Type B pancreatic cell (in vitro differentiated cells): ENCODE results near the gene PIGS. TPM values are rescaled to one million over a fixed set of nuclear protein-coding genes. Genes with fewer than 3 reads are reported as not detected.
A peak's percentile ranks its signal among the peaks of the same experiment; 100 is the strongest.

Experiments used
- DNase-seq: peaks from one replicate; pipeline ENCODE4 v3.0.0; 2021; ENCODE audit warnings: mixed read lengths; ENCODE audit not compliant: unreplicated experiment; ENCODE audit errors: extremely low spot score
- H3K27ac Mint-ChIP-seq: 2 replicates; pipeline ENCODE4 v1.8.0; 2021; ENCODE audit warnings: mild to moderate bottlenecking, mixed read lengths
- H3K27me3 Mint-ChIP-seq: 2 replicates; pipeline ENCODE4 v1.8.0; 2021; ENCODE audit warnings: mixed read lengths
- H3K36me3 Mint-ChIP-seq: 2 replicates; pipeline ENCODE4 v1.8.0; 2021; ENCODE audit warnings: mixed read lengths
- H3K4me1 Mint-ChIP-seq: one replicate; pipeline ENCODE4 v1.8.0; 2021; ENCODE audit warnings: mixed read lengths; ENCODE audit not compliant: unreplicated experiment
- H3K4me3 Mint-ChIP-seq: 2 replicates; pipeline ENCODE4 v1.8.0; 2021; ENCODE audit warnings: mild to moderate bottlenecking, mixed read lengths
- H3K9me3 Mint-ChIP-seq: 2 replicates; pipeline ENCODE4 v1.8.0; 2021; ENCODE audit warnings: mixed read lengths
- total RNA-seq: library from RNA; stranded (reverse); gene quantifications from 2 replicates; pipeline ENCODE4 v1.2.1, GENCODE V29; 2021; ENCODE audit warnings: low replicate concordance
- TF ChIP-seq, protein P1 (sequence below): fragments of 200-600 bp; sonication (generic); conservative IDR thresholded peaks from 2 replicates; pipeline ENCODE4 v1.5.0; 2021; ENCODE audit warnings: antibody characterized with exemption, mild to moderate bottlenecking

PIGS gene
- total RNA-seq, 1 donor from 2014 or later = 75.0 TPM

DNA sequence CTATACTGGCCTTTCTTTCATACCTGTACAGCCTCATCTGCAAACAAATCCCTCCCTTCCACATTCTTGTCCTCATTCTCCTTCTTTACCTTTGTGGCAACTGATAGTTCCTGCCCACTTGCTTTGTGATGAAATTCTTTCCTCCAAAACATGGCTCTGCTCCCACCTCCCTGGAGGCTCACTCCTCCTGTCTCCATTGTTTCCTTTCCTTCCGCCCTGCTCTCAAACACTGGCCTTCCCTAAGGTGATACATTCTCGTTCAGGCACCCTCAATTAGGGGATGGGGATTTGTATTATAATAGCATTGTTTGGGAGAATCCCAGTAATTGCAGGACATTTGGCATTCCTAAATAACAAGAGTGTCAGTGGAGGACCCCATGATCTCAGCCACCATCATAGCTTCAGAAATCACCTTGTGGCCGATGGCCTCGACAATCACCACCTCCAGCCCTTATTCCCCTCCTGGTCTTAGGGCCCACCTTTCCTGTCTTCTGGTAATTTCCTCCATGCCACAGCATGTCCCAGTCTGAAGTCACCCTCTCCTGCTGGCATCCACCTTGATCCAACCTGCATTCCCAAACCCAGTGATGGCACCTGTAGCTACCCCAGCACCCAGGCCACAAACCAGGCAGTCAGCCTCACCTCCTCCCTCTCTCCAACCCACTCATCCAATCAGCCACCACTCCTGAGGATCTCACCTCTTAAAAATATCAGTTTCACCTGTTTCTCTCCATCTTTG is 26.8 kb downstream of the PIGS start:
- H3K9me3 Mint-ChIP-seq = no peaks in the 10 kb centered on the region
- TF ChIP-seq, protein P1, sequence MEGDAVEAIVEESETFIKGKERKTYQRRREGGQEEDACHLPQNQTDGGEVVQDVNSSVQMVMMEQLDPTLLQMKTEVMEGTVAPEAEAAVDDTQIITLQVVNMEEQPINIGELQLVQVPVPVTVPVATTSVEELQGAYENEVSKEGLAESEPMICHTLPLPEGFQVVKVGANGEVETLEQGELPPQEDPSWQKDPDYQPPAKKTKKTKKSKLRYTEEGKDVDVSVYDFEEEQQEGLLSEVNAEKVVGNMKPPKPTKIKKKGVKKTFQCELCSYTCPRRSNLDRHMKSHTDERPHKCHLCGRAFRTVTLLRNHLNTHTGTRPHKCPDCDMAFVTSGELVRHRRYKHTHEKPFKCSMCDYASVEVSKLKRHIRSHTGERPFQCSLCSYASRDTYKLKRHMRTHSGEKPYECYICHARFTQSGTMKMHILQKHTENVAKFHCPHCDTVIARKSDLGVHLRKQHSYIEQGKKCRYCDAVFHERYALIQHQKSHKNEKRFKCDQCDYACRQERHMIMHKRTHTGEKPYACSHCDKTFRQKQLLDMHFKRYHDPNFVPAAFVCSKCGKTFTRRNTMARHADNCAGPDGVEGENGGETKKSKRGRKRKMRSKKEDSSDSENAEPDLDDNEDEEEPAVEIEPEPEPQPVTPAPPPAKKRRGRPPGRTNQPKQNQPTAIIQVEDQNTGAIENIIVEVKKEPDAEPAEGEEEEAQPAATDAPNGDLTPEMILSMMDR = no peak
- H3K4me3 Mint-ChIP-seq = no peak overlapping the region
- DNase-seq = no peak
- no peaks in the 10 kb centered on the region for H3K36me3 Mint-ChIP-seq
- no peak overlapping the region for H3K27ac Mint-ChIP-seq
- H3K4me1 Mint-ChIP-seq = peaks cover 9% of the 10 kb centered on the region
- H3K27me3 Mint-ChIP-seq = no peaks in the 10 kb centered on the region

DNA sequence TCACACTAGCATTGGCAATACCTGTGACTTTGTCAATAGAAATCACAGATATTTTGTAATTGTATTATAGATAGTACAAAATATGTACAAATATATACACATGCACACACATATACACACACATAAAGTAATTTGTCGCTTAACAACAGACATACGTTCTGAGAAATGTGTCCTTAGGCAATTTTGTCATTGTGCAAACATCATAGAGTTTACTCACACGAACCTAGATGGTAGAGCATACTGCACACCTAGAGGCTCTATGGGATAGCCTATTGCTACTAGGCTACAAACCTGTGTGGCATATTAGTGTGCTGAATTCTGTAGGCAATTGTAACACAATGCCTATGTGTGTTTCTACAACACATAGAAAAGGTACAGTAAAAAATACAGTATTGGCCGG is 29.9 kb downstream of the PIGS start:
- H3K27ac Mint-ChIP-seq = no peak overlapping the region
- peaks cover 4% of the 10 kb centered on the region for H3K4me1 Mint-ChIP-seq
- TF ChIP-seq, protein P1 = no peak
- H3K27me3 Mint-ChIP-seq = no peaks in the 10 kb centered on the region
- DNase-seq = no peak
- no peak overlapping the region for H3K4me3 Mint-ChIP-seq
- H3K9me3 Mint-ChIP-seq = no peaks in the 10 kb centered on the region
- H3K36me3 Mint-ChIP-seq = no peaks in the 10 kb centered on the region

DNA sequence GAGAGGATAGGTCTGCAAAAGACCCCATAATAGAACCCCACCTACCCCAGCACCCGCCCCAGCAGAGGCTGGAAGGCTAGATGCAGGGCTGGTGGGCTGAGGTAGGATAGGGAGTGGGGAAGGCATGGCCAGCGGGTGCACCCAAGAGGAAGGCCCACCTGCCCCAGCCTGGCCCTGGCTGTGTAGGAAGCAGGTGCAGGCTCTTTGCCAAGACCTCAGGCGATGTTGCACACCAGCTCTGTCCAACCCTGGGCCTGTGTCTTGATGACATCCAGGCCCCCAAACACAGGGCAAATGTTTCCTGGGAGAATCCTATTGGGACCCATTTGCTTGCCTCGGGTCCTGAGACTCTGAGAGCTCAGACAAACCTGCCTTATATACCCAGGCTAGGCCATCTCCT is 31.1 kb downstream of the PIGS start:
- Mint-ChIP-seq H3K4me1 (peaks cover 4% of the 10 kb centered on the region), H3K27ac (no peak overlapping the region)

DNA sequence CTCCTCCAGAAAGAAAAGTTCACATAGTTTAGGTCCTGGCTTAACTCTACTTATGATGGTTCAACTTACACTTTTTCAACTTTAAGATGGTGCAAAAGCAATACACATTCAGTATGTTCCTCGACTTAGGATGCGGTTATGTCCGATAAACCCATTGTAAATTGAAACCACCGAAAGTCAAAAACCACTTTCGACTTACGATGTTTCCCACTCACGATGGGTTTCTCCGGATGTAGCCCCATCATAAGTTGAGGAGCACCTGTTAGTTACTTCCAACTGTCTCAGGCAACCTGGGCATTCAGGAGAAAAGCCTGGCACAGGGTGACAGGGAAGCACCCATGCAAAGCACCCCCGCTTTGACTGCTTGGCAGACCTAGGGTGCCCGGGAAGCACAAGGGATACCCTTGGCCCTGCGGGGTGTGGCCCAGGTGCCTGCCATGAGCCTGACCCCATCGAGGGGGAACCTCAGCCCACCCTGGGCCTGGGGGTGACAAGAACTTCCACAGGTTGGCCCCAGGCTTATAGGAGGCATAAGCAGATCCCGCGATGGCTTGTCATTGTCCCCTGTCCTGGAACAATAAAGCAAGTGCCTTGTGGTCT is 32.9 kb downstream of the PIGS start:
- Mint-ChIP-seq H3K4me3 (no peak overlapping the region), H3K36me3 (no peaks in the 10 kb centered on the region), H3K27ac (no peak overlapping the region), H3K9me3 (no peaks in the 10 kb centered on the region), H3K27me3 (no peaks in the 10 kb centered on the region), H3K4me1 (peaks cover 2% of the 10 kb centered on the region)
- TF ChIP-seq, protein P1 = no peak
- DNase-seq = no peak

More for the DNA sequence above, 31.1 kb downstream of the PIGS start:
- TF ChIP-seq, protein P1 = no peak
- DNase-seq = no peak
- Mint-ChIP-seq H3K9me3 (no peaks in the 10 kb centered on the region), H3K4me3 (no peak overlapping the region), H3K27me3 (no peaks in the 10 kb centered on the region), H3K36me3 (no peaks in the 10 kb centered on the region)

DNA sequence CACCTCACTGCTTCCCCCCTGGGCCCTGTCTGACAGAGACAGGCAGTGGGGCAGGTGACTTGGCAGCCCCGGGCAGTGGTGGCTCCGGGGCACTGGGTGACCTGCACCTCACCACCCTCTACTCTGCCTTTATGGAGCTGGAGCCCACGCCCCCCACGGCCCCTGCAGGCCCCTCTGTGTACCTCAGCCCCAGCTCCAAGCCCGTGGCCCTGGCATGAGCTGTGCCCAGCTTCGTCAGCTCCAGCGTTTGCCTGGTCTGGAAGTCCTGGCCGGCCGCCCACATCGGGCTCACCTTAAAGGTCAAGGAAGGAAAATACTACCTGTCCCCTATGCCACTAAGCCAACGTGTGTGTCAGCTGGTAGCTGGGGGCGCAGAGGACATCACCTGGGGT is 34.1 kb downstream of the PIGS start:
- H3K4me1 Mint-ChIP-seq = peaks cover 4% of the 10 kb centered on the region
- DNase-seq = peak; percentile 58
- no peaks in the 10 kb centered on the region for H3K9me3 Mint-ChIP-seq
- no peak overlapping the region for H3K27ac Mint-ChIP-seq
- TF ChIP-seq, protein P1 = no peak
- H3K4me3 Mint-ChIP-seq = no peak overlapping the region
- H3K36me3 Mint-ChIP-seq = no peaks in the 10 kb centered on the region
- H3K27me3 Mint-ChIP-seq = no peaks in the 10 kb centered on the region
